ENCODE data around the gene RAB11A.

RAB11A gene

DNA sequence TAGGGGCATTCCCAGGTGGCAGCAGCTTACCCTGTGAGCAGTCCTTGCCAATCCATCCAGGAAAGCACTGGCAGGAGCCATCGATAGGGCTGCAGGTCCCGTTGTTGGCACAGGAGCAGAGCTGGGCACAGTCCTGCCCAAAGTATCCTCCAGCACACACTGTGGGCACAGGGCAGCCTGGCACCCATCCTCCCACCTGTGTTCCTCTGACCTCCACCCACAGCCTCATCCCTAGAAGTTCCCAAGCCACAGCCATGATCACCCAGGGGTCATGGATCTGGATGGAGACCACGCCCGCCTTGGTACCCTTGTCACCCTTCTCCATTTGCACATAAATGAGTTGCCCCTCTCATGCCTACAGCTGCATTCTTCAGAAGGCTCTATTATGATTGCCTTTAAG, 48.6 kb downstream of the RAB11A start:
- DNase-seq = no peak

DNA sequence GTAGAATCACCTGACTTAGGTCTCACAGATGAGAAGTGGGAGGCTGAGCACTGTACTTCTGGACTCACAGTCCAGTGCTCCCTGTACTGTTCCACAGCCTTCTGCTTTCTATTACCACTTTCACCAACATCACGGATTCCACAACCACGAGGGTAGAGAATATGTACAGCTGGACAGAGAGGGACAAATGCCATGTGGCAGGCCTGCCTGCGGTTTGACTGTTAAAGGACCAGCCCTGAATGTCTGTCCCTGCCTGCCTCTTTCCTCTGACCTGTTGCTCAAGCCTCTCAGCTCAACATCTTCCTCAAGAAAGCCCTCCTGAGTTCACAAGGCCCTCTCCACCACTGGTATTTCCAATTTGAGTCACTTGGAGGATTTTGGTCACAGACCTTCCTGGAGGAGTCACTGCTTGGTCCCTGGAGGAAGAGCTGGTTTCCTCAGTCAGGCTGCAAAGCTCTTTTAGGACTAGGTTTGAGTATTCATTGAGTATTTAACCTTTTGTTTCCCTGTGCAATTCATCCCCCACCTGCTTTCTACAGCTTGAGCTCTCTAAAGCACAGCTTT, 49.1 kb downstream of the RAB11A start:
- no peak for DNase-seq

DNA sequence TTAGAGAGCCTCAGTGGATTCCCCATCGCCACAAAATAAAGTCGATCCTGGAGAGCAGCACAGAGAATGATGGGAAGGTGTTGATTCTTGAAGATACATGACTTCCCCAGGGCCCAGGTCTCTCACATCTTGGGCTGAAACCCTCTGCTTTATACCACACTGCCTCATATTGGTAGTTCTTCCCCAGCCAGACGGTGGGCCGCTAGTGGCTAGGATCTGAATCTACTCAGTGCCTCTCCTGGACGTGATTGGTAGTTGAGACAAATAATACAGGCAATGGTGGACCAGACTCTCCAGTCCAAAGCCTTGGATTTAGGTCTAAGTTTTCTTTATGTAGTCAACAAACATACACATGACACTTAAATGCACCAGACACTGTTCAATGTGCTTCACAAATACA, 49.7 kb downstream of the RAB11A start:
- DNase-seq = no peak

DNA sequence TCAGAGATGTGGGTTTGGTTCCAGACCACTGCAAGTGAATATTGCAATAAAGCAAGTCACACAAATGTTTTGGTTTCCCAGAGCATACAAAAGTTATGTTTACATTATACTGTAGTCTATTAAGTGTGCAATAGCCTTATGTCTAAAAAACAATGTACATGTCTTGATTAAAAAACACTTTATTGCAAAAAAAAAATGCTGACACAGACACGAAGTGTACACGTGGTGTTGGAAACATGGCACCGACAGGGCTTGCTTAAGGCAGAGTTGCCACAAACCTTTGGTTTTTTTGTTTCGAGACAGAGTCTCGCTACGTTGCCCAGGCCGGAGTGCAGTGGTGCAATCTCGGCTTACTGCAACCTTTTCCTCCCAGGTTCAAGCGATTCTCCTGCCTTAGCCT, 50.1 kb downstream of the RAB11A start:
- DNase-seq = no peak

DNA sequence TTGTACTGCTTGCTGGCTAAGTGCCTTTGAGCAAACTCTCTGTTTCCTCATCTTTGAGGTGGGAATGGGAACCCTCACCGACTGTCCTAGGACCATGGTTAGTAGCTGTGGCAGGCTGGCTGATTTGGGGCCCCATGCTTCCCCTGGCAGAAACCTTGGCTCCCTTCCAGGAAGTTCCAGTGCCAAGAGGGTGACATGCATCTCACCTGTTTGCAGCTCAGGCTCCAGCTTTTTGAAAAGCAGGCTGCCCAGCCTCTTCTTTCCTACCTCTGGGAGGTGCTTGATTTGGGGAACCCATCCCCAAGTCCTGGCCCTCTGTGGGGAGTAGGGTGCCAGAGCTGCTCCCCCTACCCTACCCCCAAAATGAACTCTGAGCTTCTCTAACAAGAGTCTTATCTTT, 50.8 kb downstream of the RAB11A start:
- DNase-seq = no peak

DNA sequence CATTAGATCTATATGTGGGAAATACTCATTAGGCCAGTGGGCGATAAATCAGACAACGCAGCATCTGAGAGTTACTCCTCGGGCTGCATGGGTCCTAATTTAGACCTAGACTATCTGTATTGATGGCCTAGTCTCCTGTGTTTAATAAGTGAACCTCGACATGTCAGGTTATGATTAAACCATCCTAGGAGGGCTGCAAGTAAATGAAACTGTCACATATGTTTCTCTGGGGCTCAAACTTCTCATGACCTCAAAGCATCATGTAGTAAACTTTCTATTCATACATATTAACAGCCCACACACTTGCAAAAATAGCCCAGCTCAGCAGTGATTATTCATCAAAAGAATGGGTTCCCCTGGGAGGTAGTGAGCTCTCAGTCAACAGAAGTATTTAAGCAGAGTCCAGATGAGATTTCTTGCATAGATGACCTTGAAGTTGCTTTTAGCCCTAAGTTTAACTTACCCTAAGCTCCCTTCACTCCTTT, 51.6 kb downstream of the RAB11A start:
- no peak for DNase-seq

DNA sequence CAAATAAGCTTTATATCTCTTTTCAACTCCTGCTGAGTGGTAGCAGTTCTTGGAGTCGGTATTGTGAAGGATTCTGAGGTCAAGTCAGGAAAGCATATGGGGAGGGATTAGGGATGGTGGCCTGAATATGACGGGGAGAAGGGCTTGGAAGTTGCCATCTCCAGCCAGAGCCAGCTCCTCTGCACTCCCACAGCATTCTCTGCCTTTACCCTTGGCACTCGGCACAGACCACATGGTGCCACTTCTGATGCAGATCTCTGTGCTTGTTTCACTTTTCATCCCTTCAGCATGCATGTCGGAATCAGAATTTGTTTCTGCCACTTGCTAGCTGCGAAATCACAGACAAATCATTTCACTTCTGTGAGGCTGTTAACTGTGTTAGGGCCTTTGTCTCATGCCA, 52.5 kb downstream of the RAB11A start:
- DNase-seq = no peak

DNA sequence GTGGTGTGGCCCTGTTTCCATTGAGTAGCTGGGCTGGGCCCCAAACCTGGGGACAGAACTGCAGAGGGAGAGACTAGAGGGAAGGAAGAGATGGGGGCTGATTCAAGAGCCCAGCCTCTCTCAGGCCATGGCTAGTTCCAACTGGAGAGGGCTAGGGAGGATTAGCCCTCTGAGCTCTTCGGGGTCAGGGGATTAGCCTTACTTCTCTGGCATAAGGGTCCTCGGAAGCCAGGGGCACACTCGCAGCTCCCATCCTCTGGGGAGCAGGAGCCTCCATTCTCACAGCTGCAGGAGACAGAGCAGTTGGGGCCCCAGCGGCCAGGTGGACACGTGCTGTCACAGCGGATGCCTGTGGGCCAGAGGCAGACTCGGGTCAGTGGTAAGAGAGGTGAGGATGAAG, 53.3 kb downstream of the RAB11A start:
- DNase-seq = no peak

DNA sequence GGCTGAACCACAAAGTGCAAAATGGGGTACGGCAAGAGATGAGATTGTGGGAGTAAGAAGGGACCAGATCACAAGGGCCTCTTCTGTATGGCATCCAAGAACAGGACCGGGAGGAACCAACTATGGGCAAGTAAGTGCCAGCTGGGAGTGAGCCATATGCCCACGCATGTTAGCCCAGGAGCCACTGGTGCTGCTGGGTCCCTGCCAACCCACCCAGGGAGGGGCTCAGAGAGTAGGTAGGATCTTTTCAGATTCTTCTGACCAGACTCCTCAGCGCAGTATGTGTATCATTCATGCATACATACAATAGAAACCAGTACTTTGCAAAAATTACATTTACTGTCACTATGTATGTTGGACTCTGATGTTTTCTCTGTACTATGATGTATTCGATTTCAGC, 54.0 kb downstream of the RAB11A start:
- DNase-seq = no peak

DNA sequence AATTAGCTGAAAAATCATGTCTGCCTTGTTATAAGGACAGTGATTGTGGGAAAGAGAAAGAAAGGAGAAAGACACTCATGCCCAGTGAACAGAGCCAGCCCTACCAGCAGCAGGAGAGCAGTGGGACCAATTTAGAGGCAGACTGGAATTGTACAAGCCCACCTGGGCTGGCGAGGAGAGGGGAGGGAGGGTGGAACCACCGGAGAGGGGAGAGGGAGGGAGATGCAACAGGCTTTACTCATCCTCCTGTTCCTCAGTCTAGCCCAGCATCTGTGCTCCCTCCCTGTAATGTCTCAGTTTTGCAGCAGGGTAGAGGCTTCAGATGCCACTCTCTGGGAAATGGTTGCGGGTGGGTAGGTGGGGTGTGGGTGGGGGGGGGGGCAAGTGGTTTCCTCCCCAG, 54.7 kb downstream of the RAB11A start:
- no peak for DNase-seq

DNA sequence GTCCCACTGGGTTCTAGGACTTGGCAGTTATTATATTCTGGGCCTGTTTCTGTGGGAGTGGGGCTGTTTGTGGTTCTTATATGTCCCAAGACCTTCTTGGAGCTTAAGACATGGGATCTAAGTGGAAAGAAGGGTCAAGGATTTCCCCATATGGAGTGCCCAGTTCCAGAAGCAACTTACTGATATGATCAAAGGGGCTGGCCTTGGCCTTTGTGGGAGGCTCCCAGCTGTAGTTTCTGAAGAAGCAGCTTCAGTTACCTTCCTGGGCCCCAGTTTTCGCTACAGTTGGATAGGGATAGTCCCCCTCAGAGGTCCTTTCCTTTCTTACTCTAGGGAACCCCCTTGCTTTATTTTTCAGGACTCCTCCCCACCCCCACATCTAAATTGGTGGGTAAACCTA, 56.0 kb downstream of the RAB11A start:
- no peak for DNase-seq

DNA sequence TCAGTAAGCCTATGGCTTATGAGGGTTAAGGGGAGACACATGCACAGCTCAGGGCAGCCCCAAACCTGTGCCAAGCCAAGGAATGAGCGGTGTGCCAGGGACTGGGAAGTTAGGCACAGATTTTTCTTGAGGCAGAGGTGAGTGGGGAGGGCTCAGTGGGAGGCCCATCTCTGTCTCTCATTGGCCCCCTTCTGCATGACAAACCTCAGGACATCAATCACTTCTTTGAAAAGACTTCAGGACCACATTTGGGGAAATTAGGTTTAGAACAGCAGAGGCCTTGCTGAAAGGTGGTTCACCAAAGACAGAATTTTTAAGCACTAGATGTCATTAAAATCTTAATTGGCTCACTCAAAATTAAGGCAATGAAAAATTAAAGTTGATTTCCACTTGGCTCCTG, 57.2 kb downstream of the RAB11A start:
- no peak for DNase-seq

DNA sequence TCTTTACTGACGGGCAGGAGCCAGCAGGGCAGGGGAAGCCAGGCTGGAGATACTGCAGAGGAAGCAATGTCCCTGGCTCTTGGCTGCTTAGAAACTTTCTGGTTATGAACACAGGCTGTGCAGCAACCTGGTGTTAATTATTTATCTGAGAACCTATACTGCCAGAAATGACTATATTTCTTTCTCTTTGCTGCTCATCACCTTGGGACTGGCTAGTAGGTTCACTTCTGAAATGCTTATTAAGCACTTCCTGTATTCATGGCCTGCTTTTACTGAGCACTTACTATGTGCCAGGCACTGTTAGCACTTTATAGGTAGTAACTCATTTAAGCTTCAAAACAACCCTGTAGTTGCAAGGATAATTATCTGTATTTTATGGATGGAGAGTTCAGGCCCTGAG, 57.6 kb downstream of the RAB11A start:
- no peak for DNase-seq

DNA sequence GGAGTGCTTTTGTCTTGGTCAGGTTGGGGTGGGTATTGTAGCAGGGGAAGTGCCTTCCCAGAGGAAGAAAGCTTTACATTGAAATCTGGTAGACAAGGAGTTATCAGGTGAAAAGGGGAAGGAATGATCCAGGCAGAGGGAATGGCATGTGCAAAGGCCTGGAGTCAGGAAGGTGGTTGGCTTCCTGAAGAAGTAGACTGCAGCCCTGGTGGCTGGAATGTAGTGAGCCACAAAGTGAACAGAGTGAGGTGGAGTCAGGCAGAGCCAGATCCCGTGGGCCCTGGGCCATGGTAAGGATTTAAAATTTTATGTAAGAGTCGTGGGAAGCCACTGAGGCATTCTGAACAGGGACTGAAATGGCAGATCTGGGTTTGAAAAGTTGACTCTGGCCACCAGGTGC, 58.3 kb downstream of the RAB11A start:
- no peak for DNase-seq

DNA sequence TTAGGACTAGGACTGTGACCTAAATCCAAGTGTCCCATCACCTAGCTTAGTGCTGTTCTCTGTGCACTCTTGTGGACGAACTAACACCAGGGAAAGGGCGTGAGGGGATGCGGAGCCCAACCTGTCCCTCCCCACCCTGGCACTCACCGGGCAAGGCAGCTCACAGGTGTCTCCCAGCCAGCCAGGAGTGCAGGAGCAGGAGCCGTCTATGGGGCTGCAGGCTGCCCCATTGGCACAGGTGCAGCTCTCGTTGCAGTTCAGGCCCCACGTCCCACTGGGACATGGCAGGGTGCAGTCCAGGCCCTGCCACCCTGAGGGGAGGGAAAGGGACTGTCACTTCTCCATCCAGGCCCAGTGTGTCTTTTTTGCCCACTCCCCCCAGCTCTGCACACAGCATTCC, 60.3 kb downstream of the RAB11A start:
- no peak for DNase-seq

DNA sequence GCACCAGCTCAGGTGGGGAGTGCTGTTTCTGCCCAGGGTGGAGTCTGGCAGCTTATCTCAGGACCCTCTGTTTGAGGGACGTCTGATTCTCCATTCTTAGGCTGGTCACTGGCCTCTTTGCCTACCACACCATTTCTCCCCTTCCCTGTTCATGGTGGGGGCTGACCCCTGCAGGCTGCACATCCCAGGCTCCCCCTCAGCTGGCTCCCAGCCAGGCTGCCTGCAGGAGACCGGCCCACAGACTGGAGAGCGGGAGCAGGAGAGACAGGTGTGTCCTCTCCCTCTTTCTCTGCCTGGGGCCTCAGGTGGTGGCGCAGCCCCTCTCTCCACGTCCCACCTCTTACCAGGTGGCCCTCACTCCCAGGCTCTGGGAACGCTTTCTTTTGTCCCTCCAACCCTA, 60.8 kb downstream of the RAB11A start:
- no peak for DNase-seq

DNA sequence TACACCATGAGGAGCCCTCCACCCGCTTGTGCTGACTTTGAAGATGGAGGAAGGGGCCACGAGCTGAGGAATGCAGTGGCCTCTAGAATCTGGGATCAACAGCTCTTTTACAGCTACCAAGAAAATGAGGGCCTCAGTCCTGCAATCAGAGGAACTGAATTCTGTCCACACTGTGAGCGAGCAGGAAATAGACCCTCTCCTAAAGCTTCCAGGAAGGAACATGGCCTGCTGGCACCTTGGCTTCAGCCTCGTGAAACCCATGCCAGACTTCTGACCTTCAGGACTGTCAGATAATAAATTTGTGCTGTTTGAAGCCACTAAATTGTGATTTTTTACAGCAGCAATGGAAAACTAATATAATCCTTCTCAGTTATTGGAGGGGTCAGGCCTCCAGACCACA, 61.9 kb downstream of the RAB11A start:
- no peak for DNase-seq

DNA sequence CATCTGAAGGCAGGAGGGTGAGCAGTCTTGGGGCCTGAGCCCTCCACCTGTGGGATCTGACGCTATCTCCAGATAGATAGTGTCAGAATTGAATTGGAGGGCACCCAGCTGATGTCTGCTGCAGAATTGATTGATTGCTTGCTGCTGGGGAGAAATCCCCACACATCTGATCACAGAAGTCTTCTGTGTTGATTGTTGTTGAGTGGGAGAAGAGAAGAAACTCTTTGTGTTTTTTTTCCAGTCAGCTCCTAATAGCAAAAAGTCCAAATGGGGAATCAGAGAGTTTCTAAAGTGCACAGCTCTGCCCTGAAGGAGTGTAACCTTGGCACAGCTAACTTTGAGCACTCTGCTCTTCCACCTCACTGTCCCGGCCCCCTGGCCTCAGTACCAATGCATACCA, 66.1 kb downstream of the RAB11A start:
- no peak for DNase-seq

DNA sequence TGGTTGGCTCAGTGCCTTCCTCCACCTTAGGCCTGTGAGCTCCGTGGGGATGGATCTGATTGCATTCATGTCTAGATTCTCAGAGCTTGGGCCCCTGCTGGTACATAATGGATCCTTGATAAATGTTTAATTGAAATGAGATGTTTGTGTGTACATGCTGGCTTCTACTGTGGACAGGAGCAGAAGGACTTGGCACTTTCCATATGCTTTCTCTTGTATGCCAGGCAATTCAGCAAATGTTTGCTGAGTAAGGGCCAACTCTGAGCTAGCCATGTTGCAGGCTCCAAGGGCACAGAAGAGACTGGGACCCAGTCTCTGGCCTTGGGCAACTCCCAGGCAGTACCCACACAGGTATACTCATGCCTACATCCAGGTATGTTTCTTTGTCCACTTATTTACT, 67.0 kb downstream of the RAB11A start:
- no peak for DNase-seq

DNA sequence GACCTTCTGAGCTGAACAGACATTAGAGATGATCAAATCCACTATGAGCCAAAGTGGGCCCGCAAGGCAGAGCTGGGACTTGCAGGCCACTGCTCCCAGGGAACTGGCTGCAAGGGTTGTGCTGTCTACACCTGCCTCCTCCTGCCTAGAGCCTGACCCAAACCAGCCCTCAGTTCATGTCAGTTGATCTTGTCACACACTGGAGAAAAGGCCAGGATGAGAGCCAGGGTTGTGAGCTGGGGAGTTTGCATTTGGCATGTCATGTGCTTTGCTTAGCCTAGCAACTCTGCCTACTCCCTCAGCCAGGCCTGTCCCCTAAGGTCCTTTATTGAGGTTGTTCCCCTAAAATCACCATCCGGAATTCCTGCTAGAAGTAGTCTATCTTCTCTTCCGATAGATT, 67.8 kb downstream of the RAB11A start:
- DNase-seq = no peak

DNA sequence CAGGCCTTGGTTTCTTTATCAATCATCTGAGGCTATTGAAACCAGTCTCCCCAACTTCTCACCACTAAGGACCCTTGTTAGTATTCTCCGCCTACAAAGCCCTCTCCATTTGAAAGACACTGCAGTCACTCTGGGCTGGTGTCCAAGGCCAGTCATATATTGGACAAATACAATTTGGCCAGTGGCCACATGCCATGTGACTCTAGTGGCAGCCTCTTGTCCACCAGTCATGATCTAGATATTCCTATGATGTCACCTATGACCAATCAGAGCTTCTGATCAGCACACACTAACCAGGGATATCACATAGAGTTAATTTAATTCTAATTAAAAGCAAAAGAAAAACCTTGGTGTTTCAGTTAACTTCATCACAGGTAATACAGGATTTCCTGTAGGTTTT, 68.2 kb downstream of the RAB11A start:
- no peak for DNase-seq

DNA sequence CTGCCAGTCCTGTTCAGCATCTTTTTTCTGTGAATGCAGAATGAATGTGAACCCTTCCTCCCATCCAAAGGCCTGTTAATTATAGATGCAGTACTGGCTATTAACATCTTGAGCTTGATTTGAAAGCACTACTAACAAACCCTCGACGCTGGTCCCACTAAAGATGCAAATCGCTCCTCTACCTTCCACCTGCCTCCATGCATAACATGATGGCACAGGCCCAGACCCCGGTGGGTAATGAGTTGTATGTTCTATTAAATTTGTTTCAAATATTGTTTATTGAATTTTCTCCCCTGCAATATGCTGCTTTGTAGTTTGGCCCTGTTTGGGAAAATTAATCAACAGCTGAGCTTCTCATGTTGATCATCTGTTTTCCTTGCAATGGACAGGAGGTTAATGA, 69.3 kb downstream of the RAB11A start:
- DNase-seq = no peak

DNA sequence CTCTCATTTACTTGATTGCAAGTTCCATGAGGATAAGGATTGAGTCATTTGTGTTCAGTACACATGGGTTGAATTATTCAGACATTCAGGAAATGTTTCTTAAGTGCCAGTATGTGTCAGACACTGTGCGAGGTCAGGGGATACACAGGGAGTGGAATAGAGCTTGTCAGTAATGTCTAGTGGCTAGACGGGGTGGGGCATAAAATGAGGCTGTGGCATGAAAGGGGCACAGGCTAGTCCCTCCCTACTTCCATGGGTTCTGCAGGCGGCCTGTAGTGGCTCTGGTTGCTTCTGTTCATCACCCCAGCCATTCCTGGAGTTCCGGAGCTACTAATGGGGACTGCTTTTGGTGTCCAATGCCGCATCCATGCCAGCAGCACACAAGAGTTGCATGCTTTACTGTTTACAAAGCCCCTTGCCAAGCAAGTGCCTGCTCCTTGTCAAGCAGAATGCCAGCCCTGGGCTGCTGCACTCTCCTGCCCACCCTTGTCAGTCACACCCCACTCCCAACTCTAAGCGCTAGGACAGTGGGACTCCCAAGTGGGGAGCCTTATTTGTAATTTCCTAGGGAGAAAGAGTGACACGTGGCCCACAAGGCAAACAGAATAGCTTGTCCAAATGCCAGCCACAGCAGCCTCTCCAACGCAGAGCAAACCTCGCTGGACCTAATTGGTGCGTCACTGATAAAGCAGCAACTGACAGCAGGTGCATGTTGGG, 70.8 kb downstream of the RAB11A start:
- no peak for DNase-seq

DNA sequence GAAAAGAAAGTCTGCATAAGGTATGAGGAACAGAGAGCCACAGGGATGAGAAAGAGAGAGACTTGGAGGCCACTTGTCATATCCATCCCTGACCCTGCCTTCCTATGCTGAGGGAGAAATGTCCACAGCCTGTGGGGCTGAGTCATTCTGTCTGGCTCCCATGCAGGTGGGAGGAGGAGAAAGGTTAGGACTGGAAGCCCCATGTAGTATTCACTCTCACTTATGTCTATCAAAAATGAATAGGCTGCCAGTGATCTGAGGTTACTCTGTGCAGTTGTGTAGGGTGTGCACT, 71.3 kb downstream of the RAB11A start:
- DNase-seq = no peak
